ENCODE results near the gene RTTN.

DNA sequence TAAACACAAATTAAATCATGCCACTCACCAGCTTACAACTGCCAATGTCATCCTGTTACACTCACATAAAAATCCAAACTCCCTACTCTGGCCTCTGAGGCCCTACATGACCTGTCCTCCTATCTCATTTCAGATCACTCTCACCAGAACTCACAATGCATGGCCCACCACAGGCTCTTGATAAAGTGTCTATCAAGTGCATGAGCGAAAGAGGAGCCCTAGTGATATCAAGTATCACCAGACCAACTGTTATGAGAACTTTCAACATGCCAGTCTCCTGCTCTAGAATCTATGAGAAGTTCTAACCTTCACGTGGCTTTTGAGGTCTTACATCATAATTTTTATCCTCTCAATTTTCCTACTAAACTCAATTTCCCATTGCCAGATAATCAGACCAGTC is 181.4 kb downstream of the RTTN start:
- TF ChIP-seq, protein P1, sequence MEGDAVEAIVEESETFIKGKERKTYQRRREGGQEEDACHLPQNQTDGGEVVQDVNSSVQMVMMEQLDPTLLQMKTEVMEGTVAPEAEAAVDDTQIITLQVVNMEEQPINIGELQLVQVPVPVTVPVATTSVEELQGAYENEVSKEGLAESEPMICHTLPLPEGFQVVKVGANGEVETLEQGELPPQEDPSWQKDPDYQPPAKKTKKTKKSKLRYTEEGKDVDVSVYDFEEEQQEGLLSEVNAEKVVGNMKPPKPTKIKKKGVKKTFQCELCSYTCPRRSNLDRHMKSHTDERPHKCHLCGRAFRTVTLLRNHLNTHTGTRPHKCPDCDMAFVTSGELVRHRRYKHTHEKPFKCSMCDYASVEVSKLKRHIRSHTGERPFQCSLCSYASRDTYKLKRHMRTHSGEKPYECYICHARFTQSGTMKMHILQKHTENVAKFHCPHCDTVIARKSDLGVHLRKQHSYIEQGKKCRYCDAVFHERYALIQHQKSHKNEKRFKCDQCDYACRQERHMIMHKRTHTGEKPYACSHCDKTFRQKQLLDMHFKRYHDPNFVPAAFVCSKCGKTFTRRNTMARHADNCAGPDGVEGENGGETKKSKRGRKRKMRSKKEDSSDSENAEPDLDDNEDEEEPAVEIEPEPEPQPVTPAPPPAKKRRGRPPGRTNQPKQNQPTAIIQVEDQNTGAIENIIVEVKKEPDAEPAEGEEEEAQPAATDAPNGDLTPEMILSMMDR (IDR thresholded peaks at IDR 0.05), result no peak
- TF ChIP-seq POLR2A (IDR thresholded peaks at IDR 0.05), result no peak

Data from body of pancreas (tissue), 4 donors.